Astrocyte (in vitro differentiated cells and primary cell): ENCODE results near the gene ARHGAP33. TPM values are rescaled to one million over a fixed set of nuclear protein-coding genes. Genes with fewer than 3 reads are reported as not detected.
"Not testable (repeated sequence)": the region's sequence is repeated elsewhere in the genome, so short reads cannot be mapped to it uniquely, and the experiment has no call there.

ENCODE experiments used
- DNase-seq: peaks from one replicate; pipeline ENCODE4 v3.0.0-alpha.2; 2010; ENCODE audit warnings: low read depth
- FAIRE-seq: peaks from 2 replicates; lab custom pipeline; 2011; peaks lifted over from hg19 to GRCh38; lab: Jason Lieb, UNC
- H2AFZ ChIP-seq: 2 replicates; pipeline ENCODE4 v1.6.0; 2012; ENCODE audit warnings: low read depth, low read length, inconsistent platforms
- H3K27ac ChIP-seq: 2 replicates; pipeline ENCODE4 v1.5.1; 2011; ENCODE audit warnings: low read depth, low read length, inconsistent platforms
- H3K27me3 ChIP-seq: 2 replicates; pipeline ENCODE4 v1.6.0; 2011; ENCODE audit warnings: low read length, inconsistent platforms; ENCODE audit not compliant: insufficient read depth
- H3K36me3 ChIP-seq: 2 replicates; pipeline ENCODE4 v1.5.1; 2011; ENCODE audit warnings: low read length, inconsistent platforms; ENCODE audit not compliant: insufficient read depth
- H3K4me1 ChIP-seq: 2 replicates; pipeline ENCODE4 v1.5.1; 2011; ENCODE audit warnings: low read length, inconsistent platforms; ENCODE audit not compliant: insufficient read depth
- H3K4me2 ChIP-seq: 2 replicates; pipeline ENCODE4 v1.6.0; 2012; ENCODE audit warnings: low read length, inconsistent platforms
- H3K4me3 ChIP-seq: 2 replicates; pipeline ENCODE4 v1.5.1; 2011; ENCODE audit warnings: low read depth, mild to moderate bottlenecking, low read length, inconsistent platforms; ENCODE audit not compliant: insufficient read depth
- H3K79me2 ChIP-seq: 2 replicates; pipeline ENCODE4 v1.6.0; 2012; ENCODE audit warnings: mild to moderate bottlenecking, low read length, inconsistent platforms; ENCODE audit not compliant: insufficient read depth
- H3K9ac ChIP-seq: 2 replicates; pipeline ENCODE4 v1.6.0; 2012; ENCODE audit warnings: mild to moderate bottlenecking, low read length, inconsistent platforms
- H3K9me3 ChIP-seq: 2 replicates; pipeline ENCODE4 v1.5.1; 2012; ENCODE audit warnings: low read depth, mild to moderate bottlenecking, low read length, inconsistent platforms; ENCODE audit not compliant: insufficient read depth
- H4K20me1 ChIP-seq: 2 replicates; pipeline ENCODE4 v1.6.0; 2012; ENCODE audit warnings: low read length, inconsistent platforms; ENCODE audit not compliant: insufficient read depth
- H3K27ac Mint-ChIP-seq: one replicate; pipeline ENCODE4 v1.8.0; 2021; ENCODE audit warnings: mild to moderate bottlenecking, mixed read lengths; ENCODE audit not compliant: unreplicated experiment
- H3K27me3 Mint-ChIP-seq: one replicate; pipeline ENCODE4 v1.8.0; 2021; ENCODE audit warnings: low read depth, mixed read lengths; ENCODE audit not compliant: unreplicated experiment
- H3K36me3 Mint-ChIP-seq: one replicate; pipeline ENCODE4 v1.8.0; 2021; ENCODE audit warnings: low read depth, mixed read lengths; ENCODE audit not compliant: unreplicated experiment
- H3K4me1 Mint-ChIP-seq: one replicate; pipeline ENCODE4 v1.8.0; 2021; ENCODE audit warnings: low read depth, mixed read lengths; ENCODE audit not compliant: unreplicated experiment
- H3K4me3 Mint-ChIP-seq: one replicate; pipeline ENCODE4 v1.8.0; 2021; ENCODE audit warnings: mild to moderate bottlenecking, moderate library complexity, mixed read lengths; ENCODE audit not compliant: unreplicated experiment
- H3K9me3 Mint-ChIP-seq: one replicate; pipeline ENCODE4 v1.8.0; 2021; ENCODE audit warnings: mild to moderate bottlenecking, mixed read lengths; ENCODE audit not compliant: unreplicated experiment
- EZH2 ChIP-seq: IDR thresholded peaks from 2 replicates; pipeline ENCODE4 v1.6.1; 2012; ENCODE audit warnings: mild to moderate bottlenecking, low read length, inconsistent platforms; ENCODE audit not compliant: insufficient read depth
- total RNA-seq: library from RNA; stranded (reverse); gene quantifications from 2 replicates; pipeline ENCODE4 v1.2.1, GENCODE V29; 2021
- TF ChIP-seq, protein P1 (sequence below): IDR thresholded peaks from 2 replicates; pipeline ENCODE4 v1.5.1; 2011; ENCODE audit warnings: low read depth, mild to moderate bottlenecking, inconsistent platforms, low read length, moderate library complexity; ENCODE audit not compliant: insufficient read depth

Gene ARHGAP33
- total RNA-seq, 1 donor from 2014 or later: 5.5 TPM

DNA sequence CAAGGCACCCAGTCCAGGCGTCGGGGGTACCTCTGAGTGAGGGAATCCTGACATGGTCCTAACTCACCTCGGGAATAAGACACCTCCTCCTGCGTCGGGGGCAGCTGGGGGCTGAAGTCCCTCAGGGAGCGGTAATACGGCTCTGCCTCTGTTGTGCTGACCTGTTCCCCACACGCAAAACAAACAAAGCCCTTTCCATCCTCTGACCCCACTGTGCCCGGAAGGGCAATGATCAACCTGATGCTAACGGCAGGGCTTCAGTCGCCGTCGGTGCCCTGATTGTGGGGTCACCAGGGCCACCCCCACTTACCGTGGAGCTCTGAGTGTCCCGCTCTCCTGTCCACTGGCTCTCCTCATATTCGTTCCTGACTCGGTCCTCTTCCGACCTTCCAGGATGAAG is 55.6 kb downstream of the ARHGAP33 start:
- Histone ChIP-seq H2AFZ (no peak overlapping the region), H3K27me3 (peaks cover 2% of the 10 kb centered on the region), H3K4me2 (no peak overlapping the region), H3K79me2 (no peaks in the 10 kb centered on the region), H3K9me3 (no peaks in the 10 kb centered on the region), H3K36me3 (no peaks in the 10 kb centered on the region), H3K4me3 (no peak overlapping the region), H4K20me1 (no peaks in the 10 kb centered on the region), H3K27ac (no peak overlapping the region), H3K9ac (no peak overlapping the region), H3K4me1 (no peaks in the 10 kb centered on the region)
- TF ChIP-seq, protein P1, sequence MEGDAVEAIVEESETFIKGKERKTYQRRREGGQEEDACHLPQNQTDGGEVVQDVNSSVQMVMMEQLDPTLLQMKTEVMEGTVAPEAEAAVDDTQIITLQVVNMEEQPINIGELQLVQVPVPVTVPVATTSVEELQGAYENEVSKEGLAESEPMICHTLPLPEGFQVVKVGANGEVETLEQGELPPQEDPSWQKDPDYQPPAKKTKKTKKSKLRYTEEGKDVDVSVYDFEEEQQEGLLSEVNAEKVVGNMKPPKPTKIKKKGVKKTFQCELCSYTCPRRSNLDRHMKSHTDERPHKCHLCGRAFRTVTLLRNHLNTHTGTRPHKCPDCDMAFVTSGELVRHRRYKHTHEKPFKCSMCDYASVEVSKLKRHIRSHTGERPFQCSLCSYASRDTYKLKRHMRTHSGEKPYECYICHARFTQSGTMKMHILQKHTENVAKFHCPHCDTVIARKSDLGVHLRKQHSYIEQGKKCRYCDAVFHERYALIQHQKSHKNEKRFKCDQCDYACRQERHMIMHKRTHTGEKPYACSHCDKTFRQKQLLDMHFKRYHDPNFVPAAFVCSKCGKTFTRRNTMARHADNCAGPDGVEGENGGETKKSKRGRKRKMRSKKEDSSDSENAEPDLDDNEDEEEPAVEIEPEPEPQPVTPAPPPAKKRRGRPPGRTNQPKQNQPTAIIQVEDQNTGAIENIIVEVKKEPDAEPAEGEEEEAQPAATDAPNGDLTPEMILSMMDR: no peak
- TF ChIP-seq EZH2: no peak
- H3K4me1 Mint-ChIP-seq: no peaks in the 10 kb centered on the region
- H3K9me3 Mint-ChIP-seq: peaks cover 3% of the 10 kb centered on the region
- H3K27me3 Mint-ChIP-seq: peaks cover 47% of the 10 kb centered on the region
- FAIRE-seq (no peak), DNase-seq (no peak)
- H3K36me3 Mint-ChIP-seq: no peaks in the 10 kb centered on the region
- H3K4me3 Mint-ChIP-seq: no peak overlapping the region
- no peak overlapping the region for H3K27ac Mint-ChIP-seq

DNA sequence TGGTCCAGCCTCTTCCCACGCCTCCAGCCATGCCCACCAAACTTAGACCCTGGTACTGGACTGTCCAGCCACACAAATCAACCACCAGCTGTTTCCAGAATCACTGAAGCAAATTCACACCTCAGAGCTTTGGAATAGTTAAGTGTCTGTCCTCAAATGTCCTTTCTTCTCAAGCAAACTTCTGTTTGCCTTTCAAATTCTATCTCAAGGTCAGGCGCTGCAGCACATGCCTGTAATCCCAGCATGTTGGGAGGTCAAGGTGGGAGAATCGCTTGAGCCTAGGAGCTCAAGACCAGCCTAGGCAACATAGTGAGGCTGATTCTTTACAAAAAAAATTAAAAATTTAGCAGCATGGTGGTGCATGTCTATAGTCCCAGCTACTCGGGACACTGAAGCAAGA is 56.7 kb downstream of the ARHGAP33 start:
- TF ChIP-seq EZH2: no peak
- TF ChIP-seq, protein P1: no peak

DNA sequence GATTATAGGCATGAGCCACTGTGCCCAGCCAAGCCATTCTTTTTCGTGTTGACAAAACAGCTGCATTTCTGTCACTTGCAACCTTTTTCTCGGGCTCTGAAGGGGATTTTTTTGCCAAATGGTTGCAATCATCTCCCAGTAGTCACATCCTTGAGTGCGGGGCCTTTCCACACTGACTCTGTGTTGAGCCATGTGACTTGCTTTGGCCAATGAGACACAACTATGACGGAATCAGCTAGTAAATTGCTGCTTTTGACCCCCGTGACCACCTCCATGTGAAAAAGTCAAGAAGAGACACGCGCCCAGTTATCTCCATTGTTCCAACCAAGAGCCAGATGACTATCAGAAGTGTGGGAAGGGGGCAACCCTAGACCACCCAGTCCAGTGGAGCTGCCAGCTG is 58.6 kb downstream of the ARHGAP33 start:
- Mint-ChIP-seq H3K36me3 (no peaks in the 10 kb centered on the region), H3K4me1 (no peaks in the 10 kb centered on the region), H3K27me3 (peaks cover 50% of the 10 kb centered on the region), H3K9me3 (peaks cover 6% of the 10 kb centered on the region), H3K4me3 (no peak overlapping the region), H3K27ac (no peak overlapping the region)
- Histone ChIP-seq H3K9ac (no peak overlapping the region), H3K79me2 (no peaks in the 10 kb centered on the region), H3K36me3 (no peaks in the 10 kb centered on the region), H3K27ac (no peak overlapping the region), H4K20me1 (no peaks in the 10 kb centered on the region), H3K4me2 (no peak overlapping the region), H2AFZ (no peak overlapping the region), H3K4me1 (no peaks in the 10 kb centered on the region), H3K4me3 (no peak overlapping the region), H3K9me3 (peaks cover 2% of the 10 kb centered on the region), H3K27me3 (peaks cover 4% of the 10 kb centered on the region)
- DNase-seq (no peak), FAIRE-seq (no peak)
- TF ChIP-seq EZH2: no peak
- TF ChIP-seq, protein P1: no peak

More for the DNA sequence above, 56.7 kb downstream of the ARHGAP33 start:
- Histone ChIP-seq H3K9ac (no peak overlapping the region), H3K4me3 (no peak overlapping the region), H2AFZ (no peak overlapping the region), H3K9me3 (no peaks in the 10 kb centered on the region), H3K27ac (no peak overlapping the region), H3K79me2 (no peaks in the 10 kb centered on the region), H3K27me3 (peaks cover 4% of the 10 kb centered on the region), H3K36me3 (no peaks in the 10 kb centered on the region), H4K20me1 (no peaks in the 10 kb centered on the region), H3K4me1 (no peaks in the 10 kb centered on the region), H3K4me2 (no peak overlapping the region)
- H3K27me3 Mint-ChIP-seq: peaks cover 48% of the 10 kb centered on the region
- H3K4me1 Mint-ChIP-seq: no peaks in the 10 kb centered on the region
- no peaks in the 10 kb centered on the region for H3K36me3 Mint-ChIP-seq
- FAIRE-seq (no peak), DNase-seq (no peak)
- peaks cover 6% of the 10 kb centered on the region for H3K9me3 Mint-ChIP-seq
- no peak overlapping the region for H3K4me3 Mint-ChIP-seq
- no peak overlapping the region for H3K27ac Mint-ChIP-seq

DNA sequence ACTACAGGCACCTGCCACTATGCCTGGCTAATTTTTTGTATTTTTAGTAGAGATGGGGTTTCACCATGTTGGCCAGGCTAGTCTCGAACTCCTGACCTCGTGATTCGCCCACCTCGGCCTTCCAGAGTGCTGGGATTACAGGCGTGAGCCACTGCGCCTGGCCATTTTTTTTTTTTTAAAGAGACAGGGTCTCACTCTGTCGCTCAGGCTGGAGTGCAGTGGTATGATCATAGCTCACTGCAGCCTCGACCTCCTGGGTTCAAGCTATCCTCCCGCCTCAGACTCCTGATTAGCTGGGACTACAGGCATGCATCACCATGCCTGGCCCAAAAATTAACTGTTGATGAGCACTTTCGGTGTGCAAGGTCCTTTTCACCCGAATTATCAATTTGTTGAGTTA is 60.7 kb downstream of the ARHGAP33 start:
- not testable (repeated sequence) for H4K20me1 ChIP-seq, H3K4me3 ChIP-seq, H2AFZ ChIP-seq, DNase-seq, H3K4me2 ChIP-seq, H3K27me3 ChIP-seq, H3K27ac ChIP-seq, H3K4me3 Mint-ChIP-seq, H3K9me3 Mint-ChIP-seq, H3K36me3 ChIP-seq, H3K36me3 Mint-ChIP-seq, H3K9ac ChIP-seq, H3K4me1 Mint-ChIP-seq, FAIRE-seq, H3K9me3 ChIP-seq, H3K79me2 ChIP-seq, H3K27ac Mint-ChIP-seq, H3K4me1 ChIP-seq
- peaks cover 43% of the 10 kb centered on the region for H3K27me3 Mint-ChIP-seq
